IPS DF 4.7 (cell line): ENCODE data around the gene MOB3A.

ENCODE experiments used
- DNase-seq: peaks from one replicate; pipeline ENCODE4 v3.0.0-alpha.2; 2013; ENCODE audit warnings: low spot score; ENCODE audit errors: extremely low read depth

MOB3A gene

DNA sequence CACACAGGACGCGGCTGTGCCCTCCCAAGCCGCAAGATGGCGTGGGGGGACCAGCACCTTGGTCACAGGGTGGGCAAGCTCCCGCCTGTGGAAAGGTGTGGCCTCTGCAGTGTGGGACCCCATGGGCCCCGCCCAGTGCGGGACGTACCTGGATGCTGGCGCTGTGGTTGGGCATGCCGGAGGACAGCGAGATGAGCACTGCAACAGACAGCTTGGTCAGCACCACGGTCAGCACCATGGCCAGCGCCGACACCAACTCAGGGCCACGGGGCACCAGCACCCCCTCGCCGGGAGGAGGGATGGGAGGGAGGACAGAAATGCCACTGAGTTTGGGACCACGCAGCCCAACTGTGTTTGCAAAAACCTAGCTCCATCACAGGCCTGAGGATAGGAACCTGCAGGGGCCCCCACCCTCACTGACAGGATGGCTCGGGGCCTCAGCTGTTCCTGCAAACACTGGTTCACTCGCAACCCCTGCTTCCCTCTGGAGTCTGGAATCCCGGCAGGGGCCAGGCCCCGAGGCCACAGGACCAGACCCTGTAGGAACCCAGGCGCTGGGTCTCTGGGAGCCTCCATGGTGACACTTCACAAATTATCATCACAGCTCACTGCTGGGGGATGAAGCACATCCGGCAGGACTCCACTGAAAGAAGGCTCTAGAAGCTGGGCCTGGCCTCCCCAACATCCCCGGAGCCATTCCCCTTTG lies 27.7 kb upstream of the MOB3A start:
- DNase-seq = peak; percentile 2

DNA sequence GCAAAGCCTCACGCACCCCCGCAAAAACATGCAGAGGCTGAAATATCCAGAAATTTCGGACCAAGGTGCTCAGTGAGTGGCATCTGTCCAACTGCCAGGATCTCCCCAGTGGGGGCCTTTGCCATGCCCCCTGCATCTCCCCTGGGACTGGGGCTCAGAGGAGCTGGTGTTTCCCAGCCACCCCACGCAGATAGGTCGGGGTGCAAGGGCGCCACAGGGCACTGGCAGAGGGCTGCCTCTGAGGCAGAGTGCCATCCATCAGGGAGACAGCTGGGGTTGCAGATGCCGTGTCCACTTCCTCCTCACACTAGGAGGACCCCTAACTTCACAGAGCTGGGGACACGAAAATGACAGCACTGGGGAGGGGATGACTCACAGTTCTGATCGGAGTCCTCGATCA lies 26.9 kb upstream of the MOB3A start:
- DNase-seq = no peak

DNA sequence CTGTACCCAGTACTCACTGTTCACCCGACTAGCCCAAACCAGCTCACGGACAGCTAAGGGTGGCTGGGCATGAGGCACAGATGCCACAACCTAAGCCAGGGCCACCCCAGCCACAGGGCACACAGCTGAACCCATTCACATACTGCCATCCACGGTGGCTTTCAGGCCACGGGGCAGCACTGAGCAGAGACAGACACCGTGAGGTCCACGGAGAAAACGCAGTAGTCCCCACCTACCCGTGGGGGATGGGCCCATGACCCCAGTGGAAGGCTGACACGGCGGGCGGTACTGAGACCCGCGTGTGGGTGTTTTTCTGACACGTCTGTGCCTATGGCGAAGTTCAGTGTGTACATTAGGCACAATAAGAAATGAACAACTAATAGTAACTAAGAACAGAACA lies 26.1 kb upstream of the MOB3A start:
- no peak for DNase-seq

DNA sequence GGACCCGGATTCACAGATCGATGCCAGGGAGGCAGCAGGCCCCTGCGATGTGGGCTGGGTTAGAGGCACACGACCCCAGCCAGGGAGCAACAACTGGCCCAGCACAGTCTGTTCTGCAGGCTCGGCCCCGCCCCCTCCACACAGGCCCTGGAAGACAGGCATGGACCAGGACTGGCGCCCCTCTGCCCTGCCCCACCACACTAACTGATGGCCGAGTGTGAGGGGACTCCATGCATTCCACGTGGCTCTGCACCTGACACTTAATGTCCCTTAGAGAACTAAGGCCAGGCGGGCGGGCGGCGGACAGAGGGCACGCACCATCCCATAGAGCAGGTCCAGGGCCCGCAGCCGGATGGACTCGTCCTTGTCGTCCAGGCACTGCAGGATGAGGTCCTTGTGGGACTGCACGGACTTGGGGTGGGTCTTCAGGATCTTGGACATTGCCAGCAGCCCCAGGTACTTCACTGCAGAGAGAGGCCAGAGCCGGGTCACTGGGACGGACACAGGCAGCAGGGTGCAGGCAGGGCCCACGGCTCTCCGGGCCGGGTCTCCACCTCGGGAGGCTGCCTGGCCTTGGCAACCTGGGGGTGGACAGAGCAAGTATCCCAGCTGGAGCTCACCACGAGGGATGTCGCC lies 25.4 kb upstream of the MOB3A start:
- no peak for DNase-seq

DNA sequence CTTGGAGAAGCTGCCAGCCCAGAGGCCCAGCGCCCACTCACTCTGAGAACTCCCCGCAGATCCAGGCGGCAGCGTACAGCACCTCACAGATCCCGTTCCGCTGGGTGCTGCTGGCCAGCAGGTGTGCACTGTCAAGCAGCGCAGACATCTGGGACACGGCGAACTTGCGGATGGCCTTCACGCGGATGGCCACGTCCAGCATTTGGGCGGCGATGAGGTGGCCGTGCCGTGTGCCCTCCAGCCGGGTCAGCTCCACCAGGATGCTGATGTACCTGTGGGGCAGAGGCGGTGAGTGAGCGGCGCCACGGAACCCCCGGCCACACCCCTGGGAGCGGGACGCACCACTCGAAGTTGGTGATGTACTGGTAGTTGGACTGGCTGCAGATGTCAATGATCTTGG lies 24.7 kb upstream of the MOB3A start:
- DNase-seq = no peak

DNA sequence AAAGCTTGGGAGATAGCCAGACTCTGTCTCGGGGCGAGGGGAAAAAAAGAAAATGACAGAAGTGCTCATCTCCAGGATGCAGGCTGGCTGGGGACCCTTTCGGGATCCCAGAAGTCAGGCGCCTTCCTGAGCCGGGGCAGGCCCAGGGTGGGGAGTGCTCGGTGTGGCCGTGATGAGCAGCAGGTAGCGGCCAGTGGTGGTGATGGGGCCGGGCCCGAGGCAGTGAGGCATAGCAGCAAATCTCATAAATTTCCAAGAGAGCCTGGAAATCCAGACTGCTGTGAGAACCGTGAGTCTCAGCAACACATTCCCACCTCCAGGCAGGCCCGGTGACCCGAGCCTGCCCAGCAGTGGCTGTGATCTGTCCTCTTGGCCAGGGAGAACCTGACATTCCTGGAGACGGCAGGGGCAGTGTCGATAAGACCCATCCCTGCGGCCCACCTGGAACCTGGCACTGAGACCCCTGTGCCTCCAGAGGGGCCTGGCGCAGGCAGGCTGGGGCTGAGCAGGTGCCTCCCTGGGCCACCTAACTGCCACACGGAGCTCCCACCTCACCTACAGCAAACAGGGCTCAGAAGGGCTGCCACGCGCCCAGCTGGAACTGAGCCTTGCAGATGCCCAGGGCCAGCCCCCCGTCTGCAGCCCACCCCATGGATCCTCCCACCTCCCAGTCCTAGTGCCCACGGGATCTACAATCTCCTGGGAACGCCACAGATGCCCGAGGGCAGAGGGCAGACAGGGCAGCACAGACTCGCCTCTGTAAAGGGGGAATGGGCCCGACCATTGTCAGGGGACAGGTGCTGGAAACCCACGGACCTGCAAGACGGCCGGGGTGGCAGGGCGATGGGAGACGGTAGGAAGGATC lies 24.0 kb upstream of the MOB3A start:
- DNase-seq = no peak

DNA sequence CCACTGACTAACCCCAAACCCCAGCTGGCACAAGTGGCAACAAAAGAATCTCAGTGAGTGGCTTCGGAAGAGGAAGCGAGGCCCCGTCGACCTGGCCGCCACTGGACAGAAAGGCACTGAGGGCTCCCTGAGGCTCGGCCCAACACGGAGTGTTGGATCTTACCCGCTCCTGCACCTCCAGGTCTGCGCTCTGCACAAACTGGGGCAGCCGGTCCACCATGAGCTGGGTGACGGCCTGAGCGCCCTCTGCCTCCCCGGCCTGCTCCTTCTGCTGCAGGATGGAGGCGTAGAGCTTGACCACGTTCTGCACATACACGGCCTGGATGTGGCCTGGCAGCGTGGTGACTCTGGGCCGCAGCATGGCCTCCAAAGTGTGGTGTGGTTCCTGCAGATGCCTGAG lies 22.3 kb upstream of the MOB3A start:
- DNase-seq = no peak

DNA sequence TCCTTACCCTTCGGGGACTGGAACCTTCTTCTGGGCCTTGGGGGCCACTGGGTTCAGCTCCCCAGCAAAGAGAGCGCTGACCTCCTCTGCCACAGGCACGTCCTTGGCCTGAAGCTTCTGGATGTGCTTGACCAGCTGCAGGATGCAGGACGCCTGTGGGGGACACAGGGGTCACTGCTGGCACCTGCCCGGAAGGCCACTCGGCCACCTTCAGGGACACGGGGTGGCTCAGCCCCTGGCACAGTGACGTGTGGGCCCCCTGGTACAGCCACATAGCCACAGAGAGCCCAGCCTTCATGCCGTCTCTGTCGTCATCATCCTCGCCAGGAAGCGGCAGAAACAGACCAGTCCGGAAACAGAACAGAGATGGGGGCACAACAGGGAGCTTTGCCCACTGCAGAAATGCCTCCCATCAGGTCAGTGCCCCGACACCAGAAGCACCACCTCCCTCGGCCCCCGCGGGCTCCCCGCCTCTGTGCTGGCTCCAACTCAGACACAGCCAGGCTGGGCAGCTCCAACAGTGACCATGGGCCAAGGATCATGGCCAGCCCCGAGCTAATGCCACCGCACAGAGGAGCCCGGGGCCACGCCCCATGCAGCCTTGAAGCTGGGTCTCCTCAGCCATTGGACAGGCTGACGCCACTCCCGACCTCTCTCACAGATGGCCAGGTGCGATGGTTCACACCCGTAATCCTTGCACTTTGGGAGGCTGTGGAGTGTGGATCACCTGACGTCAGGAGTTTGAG lies 21.3 kb upstream of the MOB3A start:
- DNase-seq = no peak

DNA sequence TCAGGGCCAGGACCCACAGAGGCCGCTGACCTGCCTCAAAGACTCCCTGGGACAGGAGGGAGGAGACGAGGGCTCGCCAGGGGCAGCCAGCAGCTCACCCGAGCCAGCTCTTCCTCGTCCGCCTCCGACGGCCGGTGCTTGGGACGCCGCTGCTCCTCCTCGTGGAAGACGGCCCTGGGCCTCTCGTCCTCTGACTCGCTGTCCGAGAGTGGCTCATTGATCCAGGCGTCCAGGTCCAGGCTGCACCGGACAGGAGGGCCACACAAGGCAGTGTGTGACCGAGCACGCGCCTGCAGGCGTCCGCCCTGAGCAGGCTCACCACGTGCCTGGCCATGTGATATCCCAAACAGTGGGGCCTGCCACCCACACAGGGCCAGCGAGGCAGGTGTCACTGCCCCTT lies 20.4 kb upstream of the MOB3A start:
- DNase-seq = no peak

DNA sequence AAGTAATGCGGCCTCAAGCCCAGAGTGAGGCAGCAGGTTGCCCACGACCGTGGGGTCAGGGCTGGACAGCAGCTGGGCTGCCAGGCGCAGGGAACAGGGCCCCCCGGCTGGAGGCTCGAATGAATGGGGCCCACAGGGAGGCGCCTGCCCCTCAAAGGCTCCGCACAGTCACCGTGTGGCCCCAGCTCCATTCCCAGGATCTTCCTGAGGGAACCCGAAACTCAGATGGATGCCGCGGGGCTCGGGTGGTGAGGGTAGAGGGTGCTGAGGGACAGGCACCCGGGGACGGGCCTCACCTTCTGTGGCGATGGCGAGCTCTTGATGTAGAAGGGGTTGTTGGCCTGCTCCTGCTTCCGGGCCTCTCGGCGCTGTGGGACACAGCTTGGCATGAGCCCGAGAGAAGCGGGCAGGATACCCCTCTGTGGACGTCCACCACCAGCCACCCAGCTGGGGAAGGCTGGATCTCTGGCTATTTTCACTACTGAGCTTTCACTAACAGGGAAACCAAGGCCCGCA lies 19.8 kb upstream of the MOB3A start:
- DNase-seq = no peak

DNA sequence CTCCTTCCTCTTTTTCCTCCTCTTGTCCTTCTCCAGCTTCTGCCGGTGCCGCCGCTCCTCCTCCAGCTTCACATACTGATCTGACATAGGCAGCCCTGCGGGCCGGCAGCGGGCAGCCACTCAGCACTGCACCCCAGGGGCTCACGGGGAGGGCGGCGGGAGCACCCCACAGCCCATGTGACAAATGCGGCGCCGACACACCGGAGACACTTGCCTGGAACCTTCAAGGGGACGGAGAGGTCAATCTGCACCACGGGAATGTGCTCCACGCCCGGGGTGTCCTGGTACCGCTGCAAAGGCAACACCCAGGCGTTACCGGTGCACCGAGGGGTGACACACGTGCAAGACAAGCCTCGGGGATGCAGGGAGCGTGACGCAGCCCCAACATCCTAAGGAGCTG lies 19.2 kb upstream of the MOB3A start:
- no peak for DNase-seq

DNA sequence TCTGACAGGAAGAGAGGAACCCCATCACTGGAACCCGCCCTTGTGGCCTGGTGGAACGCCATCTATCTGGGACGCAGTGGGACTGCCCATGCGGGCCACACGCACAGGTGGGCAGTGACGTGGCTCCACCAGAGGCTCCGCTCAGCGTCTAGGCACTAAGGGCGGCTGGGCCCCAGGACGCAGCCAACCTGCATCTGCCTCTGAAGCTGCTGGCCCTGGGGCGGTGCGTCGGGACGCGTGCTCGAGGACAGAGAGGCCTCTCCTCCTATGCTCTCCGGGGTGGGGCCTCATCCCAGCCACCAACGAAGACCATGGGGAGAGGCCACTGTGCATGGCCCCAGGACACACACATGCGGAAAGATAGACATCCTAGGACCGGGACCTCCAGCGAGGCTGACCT lies 18.7 kb upstream of the MOB3A start:
- no peak for DNase-seq

DNA sequence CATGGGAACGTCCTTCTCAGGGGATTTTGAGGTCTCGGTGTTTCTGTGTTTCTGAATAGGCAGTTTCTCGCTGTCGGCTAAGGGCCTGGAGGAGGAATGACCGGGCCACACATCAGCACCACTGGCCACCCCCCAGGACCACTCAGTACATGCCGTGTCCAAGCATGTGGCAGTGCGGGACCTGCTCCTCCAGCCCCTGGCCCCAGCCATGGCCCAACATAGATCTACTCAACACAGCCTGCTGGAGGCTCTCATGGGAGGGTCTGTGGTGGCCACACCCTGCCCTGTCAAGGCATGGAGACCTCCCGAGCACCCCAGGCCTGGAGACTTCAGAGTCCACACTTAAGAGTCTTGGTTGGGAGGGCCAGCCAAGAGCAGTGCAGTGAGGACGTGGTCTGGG lies 18.1 kb upstream of the MOB3A start:
- no peak for DNase-seq

DNA sequence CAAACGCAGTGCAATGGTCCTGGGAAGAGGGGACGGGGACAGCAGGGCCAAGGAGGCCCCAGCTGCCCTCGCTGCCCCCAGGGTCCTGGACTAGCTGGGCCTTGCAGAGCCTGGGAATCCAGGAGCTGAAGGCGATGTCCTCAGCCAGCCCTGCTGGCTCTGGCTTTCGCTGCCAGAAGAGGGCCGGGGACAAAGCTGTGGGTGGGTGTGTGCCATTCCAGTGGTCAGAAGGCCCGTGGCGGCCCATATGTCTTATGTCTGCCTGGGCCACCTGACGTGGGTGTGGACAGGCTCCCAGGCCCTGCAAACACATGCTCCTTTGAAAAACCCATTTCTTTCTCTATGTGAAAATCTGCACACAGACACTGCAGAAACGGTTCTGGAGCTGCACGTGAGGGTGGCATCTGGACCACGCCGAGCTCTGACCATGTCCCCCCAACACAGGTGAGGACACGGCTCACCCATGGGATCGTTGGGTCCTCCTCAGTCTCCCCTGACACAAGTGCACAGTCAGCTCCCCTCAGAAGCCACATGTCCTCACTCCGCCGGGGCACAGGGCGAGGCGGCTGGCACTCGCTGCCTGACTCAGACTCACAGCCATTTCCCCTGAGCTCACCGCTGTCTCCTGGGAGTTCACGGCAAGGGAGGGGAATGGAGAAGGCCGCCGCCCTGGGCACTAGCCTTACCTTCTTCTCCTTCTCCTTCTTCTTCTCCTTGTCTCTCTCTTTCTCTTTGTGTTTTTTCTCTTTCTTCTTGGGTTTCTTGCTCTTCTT lies 17.5 kb upstream of the MOB3A start:
- DNase-seq = no peak

DNA sequence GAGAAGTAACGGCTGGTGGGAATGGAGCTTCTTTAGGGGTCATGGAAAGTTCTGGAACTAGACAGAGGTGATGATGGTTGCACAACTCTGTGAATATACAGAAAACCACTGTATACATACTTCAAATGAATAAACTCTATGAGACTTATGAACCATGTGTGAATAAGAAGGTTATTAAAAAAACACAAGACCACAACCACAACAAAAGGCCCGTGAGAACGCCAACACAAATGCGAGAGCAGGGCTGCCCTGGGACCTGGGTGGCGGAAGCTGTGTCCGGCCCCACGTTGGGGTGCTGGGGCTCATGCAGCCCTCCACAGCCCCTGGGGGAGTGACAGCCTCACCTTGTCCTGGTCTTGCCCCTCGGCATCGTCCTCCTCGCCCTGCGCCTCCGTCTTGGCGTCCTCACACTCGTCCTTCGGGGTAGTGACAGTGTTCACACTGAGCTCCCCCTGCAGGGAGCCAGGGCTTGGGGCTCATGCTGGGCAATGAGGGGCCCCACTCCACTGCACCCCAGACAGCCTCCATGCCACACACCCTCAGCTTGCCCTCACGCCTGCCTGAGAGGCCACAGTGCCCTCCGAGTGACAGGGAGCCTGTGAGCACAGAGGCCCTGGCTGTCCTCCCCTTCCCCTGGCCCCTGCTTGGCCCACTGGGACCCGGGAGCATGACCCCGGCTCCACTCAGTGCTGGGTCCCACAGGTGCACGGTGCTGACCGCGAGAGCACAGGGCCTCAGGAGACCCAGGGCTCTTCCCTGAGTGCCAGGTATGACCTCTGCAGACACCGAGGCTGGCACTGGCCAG lies 16.6 kb upstream of the MOB3A start:
- no peak for DNase-seq

DNA sequence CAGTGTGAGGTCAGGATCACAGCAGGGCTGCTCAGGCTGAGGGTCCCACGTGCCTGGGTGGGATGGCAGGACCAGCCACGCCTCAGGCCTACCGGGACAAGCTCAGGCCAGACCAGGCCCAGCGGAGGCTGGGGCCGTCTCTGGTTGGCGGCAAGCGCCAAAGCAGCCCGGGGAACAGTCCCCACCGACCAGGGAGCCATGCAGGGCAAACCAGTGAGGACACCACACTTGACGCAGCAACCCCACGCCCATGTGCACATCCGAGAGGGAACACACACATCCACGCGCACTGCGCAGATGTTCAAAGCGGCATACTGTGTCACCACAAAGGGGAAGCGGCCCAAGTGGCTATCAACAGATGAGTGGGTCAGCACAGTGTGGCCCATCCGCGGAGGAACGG lies 15.8 kb upstream of the MOB3A start:
- DNase-seq = no peak

DNA sequence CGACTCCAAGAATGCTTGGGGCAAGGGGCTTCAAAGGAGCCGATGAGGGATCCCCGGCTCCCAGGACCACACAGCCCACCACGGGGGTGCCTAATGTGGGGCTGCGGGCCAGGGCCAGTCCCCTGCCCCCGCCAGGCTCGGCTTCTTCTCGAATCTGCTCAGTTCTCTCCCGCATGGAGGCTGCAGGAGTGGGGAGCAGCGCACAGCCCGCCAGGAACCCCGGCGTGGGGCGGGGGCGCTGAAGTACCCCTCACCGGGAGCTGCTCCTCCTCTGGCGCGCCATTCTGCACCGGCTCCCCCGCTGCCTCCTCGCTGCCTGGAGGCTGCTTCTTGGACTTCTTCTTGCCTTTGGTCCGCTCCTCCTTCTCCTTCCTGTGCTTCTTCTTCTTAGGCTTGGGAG lies 15.3 kb upstream of the MOB3A start:
- DNase-seq = no peak

DNA sequence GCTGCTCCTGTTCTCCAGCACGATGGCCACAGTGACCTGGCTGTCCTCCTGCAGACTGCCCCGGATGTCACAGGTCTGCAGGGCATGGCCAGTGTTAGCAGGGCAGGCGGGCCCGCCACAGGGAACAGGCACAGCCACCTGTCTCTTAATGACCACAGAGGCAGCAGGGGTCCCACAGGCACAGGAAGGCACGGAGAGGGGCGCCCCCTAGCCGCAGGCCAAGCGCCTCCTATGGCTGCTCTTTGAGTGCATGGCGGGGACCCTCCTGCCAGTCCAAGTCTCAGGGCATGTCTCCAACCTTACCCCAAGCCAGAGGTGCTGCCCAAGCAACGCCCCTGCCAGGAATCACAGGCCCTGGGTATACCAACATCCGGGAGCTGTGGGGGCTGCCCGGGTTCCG lies 14.7 kb upstream of the MOB3A start:
- no peak for DNase-seq

DNA sequence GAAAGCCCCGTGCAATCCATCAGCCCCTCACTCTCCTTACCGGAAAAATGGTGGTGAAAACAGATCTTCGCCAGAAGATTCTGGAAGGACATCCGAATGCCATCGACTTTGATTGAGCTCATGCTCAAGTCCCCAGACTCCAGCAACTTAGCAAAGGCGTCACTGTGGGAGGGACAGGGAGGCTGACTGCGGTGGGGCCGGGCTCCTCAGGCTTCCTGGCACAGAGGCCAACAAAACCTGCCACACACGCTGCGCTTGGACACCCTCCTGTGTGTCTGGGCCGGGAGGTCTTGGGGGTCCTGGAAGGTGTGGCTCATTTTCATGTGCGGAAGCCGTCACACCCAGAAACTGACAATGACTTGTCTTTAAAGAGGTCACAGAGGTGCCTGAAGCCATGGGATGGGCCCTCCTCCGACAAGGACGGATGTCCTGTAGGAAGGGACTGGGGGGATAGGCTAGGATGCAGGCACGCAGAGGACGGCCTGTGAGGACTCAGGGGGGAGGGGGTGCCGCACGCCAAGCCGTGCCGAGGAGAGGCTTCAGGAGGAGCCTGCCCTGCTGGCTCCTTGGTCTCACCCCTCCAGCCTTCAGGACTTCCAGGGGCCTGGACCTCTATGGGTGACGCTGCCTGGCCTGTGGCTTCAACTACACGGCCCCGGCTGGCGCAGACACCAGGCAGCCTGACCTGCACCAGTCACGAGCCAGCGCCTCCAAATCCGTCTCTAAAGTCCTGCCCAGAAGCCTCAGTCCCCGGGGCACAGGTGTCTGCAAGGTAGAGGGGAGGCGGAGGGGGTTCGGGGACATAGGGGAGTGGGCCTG lies 13.1 kb upstream of the MOB3A start:
- DNase-seq = no peak
